GM19395 (cell line): ENCODE results near the gene CNTD1.
A peak's percentile ranks its signal among the peaks of the same experiment; 100 is the strongest.
"Not testable (repeated sequence)": the region's sequence is repeated elsewhere in the genome, so short reads cannot be mapped to it uniquely, and the experiment has no call there.

ENCODE experiments used
- ATAC-seq: cut with Tn5 transposase; IDR thresholded peaks from one replicate; pipeline ENCODE4 v1.9.1; 2021; ENCODE audit warnings: mild to moderate bottlenecking, moderate library complexity; ENCODE audit not compliant: unreplicated experiment

The CNTD1 gene

DNA sequence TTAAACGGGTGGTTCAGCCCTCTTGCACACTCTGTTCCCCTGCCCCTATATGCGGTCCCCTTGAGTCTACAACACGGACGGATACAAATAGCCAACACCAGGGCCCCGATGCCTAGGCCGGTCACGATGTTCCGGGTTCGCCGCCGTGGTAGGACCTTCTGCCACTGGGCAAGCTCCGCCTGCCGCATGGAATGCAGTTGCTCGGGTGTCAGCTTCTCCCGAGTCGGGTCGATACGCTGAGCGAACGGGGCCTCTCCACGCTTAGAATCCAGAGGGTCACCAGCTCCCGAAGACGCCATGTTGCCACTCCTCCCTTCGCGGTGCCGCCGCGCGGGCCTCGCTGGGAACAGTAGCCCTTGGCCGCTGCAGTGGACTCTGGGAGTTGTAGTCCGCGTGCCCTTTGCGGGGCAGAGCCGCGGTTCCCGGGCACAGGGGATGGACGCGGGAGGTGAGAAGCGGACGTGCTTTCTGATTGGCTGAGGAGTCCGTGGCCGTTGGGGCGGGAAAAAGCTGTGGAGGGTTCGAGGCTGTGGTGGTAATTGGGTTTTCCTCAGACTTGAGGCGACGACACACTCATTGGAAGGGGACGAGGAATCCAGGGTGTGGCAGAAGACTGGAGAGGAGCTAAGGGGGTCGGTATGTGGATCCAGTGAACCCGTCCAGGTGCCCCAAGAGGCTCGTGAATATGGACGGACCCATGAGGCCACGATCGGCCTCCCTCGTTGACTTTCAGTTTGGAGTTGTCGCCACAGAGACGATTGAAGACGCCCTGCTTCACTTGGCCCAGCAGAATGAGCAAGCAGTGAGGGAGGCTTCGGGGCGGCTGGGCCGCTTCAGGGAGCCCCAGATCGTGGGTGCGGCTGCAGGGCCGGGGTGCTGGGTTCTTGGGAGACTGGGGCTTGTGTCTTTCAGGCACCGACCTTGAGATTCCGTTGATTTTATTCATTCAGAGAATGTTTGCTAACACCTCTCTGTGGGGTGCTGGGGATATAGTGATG is at the start of gene CNTD1, which contains the start of gene COA3:
Gene CNTD1, plus strand, starts transcription at position 479 of the 998 bp plus-strand sequence. Its CDS starts 207 bp downstream, at position 686.
Gene COA3, minus strand, starts transcription at position 322 of the 998 bp plus-strand sequence. Its CDS starts 23 bp downstream, at position 299.
- peak; percentile 62 for ATAC-seq

DNA sequence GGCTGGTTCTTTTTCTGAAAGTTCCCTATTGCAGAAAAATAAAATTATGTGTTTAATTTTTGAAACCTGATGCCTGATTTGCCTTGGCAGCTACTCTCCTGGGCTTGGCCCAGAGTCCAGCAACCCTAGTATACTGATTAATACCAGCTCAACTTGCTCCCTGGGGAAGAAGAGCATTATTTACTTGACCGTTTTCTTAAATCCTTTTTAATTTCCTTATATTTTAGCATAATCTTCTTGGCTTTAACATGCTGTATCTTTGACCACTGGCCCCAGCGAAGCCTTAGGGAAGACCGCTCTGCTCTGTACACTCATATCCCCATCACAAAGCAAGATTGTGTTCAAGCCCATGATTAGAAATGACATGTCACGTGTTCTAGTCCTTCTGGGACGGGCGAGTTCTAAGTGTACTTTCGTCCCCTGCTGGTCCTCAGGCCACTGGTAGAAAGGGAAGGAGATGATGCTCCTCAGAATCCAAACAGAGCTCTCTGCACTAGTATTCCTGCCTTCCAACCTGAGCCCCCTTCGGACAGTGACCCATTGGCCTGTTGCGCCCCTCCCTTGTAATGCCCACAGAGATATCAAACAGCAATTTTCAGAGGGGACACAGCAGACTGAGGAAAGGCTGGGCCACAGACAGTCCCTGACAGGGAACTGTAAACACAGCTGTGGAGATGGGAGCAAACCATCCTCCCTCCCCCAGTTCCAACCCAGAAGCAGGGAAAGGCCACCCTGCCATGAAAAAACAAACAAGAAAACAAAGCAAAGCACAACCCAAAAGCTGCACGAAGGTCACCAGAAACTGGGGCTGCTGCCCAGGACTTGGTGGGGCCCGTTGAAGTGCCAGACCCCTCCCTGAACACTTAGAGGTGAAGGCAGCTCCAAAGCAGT is 49.5 kb upstream of the CNTD1 start:
- ATAC-seq: no peak

- ATAC-seq: no peak
Observed at GRCh38 chr17:42750739-42751344, 47.8 kb upstream of the CNTD1 start.

DNA sequence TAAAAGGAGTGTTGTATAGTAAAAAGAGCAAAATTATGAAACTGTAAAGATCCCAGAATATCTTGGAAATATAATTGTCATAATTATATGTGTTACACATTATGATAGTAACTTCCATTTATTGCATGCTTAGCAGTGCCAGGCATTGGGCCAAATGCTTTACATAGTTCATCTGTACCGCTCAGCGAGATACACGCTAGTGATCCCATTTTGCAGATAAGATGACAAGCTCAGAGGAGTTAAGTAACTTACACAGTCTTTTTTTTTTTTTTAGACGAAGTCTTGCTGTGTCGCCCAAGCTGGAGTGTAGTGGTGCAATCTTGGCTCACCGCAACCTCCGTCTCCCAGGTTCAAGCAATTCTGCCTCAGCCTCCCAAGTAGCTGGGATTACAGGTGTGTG is 47.0 kb upstream of the CNTD1 start:
- ATAC-seq: no peak

- ATAC-seq: no peak
Observed at GRCh38 chr17:42754782-42755181, 43.9 kb upstream of the CNTD1 start.

DNA sequence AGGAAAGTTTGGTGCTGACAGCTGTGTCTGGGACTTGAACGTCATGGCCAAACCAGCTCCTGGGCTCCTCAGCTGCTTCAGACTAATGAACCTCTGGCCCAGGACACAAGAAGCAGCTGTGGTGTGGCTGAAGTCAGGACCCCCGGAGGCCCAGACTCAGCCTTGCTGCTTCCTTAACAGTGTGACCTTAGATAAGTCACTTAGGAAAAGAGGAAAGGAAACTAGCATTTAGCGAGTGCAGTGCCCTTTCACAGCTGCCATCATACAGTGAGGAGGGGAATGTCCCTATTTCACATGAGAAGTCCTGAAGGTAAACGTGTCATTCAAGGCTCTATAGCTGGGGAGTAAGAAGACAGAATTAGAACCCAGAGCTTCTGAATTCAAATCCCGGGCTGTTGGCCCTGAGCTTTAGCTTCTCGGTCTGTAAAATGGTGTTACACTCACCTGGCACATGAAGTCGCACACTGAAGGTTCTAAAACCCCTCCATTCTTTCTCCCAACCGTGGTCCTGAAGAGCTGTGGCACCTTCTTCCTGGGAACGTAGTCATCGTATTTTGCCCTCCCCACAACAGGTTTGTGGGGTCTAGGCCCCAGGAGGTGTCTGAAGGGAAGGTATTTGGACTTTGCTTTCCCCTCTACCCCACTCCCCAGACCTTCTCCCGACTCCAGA is 38.5 kb upstream of the CNTD1 start:
- ATAC-seq: no peak

- no peak for ATAC-seq
Observed at GRCh38 chr17:42760652-42761581, 37.7 kb upstream of the CNTD1 start, which contains the start of gene RAMP2. Gene RAMP2, plus strand, starts transcription at chr17:42761227. Its CDS starts 35 bp downstream, at chr17:42761262.

DNA sequence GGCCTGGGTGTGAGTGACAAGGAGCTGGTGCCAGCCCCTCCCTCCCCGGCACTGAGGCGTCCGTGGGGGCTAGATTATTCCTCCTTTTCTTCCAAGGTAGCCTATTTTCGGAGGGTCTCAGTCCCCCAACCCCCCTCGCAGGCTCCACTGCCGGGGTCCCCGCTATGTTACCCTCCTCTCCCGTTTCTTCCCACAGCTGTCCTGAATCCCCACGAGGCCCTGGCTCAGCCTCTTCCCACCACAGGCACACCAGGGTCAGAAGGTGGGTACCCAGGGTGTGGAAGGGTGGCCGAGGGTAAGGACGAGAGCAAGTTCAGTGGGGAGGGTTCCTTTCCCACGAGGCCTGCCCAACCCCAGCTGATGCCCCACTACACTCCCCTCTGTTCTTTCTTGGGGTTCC is 37.0 kb upstream of the CNTD1 start:
- no peak for ATAC-seq

DNA sequence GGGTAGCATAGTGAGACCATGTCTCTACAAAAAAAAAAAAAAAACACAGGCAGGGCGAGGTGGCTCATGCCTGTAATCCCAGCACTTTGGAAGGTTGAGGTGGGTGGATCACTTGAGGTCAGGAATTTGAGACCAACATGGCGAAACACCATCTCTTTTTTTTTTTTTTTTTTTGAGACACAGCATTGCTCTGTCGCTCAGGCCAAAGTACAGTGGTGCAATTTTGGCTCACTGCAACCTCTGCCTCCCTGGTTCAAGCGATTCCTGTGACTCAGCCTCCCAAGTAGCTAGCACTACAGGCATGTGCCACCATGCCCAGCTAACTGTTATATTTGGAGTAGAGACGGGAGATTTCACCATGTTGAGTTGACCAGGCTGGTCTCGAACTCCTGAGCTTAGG is 32.5 kb upstream of the CNTD1 start:
- no peak for ATAC-seq

GRCh38 chr17:42767512-42767911 is 31.1 kb upstream of the CNTD1 start:
- ATAC-seq: no peak

DNA sequence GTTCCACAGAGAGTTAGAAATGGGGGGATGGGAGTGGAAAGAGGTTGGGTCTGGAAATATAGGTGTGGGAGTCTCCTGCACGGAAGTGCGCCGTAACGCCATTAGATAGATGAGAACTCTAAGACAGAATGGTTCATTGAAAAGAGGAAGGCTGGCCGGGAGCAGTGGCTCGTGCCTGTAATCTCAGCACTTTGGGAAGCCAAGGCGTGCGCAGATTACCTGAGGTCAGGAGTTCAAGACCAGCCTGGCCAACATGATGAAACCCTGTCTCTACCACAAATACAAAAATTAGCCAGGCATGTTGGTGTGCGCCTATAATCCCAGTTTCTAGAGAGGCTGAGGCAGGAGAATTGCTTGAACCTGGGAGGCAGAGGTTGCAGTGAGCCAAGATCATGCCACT is 30.7 kb upstream of the CNTD1 start:
- ATAC-seq: not testable (repeated sequence)

GRCh38 chr17:42769964-42770363 is 28.7 kb upstream of the CNTD1 start:
- ATAC-seq: not testable (repeated sequence)

- ATAC-seq: no peak
Observed at GRCh38 chr17:42772945-42773289, 25.7 kb upstream of the CNTD1 start.

DNA sequence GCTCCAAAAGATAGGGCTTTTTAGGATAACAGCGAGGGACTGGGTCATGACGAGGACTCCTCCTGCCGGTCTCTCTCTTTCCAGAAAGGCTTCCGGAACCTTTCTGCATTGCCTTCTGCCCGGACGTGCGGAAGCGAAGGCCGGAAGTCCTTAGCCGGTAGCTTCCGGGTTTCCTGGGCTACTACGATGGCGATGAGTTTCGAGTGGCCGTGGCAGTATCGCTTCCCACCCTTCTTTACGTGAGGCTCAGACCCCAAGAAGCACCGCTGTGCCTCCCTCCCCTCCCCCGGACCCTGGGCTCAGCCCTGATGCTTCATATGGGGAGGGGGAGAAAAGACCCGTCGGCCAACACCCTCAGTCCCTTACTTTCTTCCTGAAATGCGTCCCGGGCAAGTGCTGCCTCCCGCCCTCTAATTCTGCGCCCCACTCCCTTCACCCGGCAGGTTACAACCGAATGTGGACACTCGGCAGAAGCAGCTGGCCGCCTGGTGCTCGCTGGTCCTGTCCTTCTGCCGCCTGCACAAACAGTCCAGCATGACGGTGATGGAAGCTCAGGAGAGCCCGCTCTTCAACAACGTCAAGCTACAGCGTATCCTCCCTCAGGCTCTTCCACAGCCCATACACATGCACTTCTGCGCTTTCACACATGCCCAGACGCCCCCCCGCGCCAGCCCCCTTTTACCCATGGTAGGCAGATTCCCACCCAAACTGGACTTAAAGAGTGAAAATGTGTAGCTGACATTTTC is 25.2 kb upstream of the CNTD1 start, which contains the start of gene VPS25:
Gene VPS25, plus strand, starts transcription at position 160 of the 746 bp plus-strand sequence. Its CDS starts 27 bp downstream, at position 187.
- peak; percentile 76 for ATAC-seq

GRCh38 chr17:42774066-42774745 is 24.5 kb upstream of the CNTD1 start:
- no peak for ATAC-seq

DNA sequence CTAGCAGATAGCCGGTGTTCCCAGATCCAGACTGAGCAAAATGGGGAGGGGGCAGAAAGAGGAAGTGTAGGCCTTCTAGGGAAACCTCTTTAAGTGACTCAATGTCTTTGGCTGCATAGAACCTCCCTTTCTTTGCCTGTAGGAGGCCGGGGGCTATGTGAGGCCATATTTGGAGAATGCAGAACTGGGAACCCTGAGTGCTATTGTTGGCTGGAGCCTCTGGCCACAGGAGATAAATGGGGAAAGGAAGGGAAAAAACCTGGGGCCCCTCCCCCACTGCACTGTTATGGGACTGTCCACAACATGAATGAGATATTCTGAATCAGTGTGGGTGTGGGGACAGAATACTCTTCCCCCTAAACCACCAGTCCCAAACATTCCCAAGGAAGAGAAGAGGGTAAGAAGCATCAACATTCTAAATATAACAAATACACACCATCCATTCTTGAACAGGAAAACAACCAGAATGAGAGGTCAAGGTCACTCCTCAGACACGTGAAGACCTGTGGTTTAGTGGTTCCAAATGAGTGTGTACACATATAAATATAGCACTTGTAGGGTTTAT is 23.0 kb upstream of the CNTD1 start:
- ATAC-seq: no peak

DNA sequence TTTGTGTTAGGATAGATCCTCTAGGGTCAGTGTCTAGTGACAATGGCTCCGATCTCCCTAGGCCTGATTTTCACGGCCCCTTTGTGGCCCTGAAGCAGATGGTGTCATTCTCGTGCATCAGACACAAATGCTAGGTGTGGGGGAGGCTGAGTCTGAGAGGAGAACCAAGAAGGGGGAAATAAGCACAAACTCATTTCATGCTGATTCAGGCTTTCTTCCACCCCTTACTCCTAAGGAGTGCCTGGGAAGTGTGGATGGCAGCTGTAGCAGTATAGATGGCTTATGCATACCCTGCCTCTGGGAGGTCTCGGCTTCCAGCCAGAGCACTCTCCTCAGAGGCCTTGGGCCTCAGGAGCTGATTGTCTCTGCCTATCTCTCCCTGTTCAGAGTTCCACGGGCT is 20.1 kb upstream of the CNTD1 start:
- no peak for ATAC-seq
